Measurements from ENCODE around the gene KLF5.

DNA sequence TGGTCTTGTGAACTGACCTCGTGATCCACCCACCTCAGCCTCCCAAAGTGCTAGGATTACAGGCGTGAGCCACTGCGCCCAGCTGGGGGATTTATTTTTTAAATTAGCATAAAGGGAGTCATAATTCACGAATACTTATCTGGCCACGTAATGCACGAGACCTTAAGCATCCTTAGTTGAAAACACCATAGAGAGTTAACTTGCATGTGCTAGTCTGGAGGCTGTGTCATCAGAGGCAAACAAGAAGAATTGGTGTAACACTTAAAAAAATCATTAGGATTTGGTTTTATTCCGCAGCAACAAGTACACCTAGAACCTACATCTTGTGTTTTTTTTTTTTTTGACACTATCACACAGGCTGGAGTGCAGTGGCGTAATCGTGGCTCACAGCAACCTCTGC lies 19.1 kb downstream of the KLF5 start:
- TF ChIP-seq CTCF (conservative IDR thresholded peaks at IDR 0.05) (no peak), ZFX (IDR thresholded peaks at IDR 0.05) (no peak)
